Right lobe of liver (tissue), 6 donors: ENCODE measurements around the gene GTF2IRD1. TPM values are rescaled to one million over a fixed set of nuclear protein-coding genes. Genes with fewer than 3 reads are reported as not detected.

Experiments
- ATAC-seq, 4 donors: fragments of 200-7000 bp; cut with Tn5 transposase; one replicate each; pipeline ENCODE4 v1.9.1; 2020; ENCODE audit warnings: mild to moderate bottlenecking in 4 of 4, moderate library complexity in 4 of 4
- DNase-seq, 3 donors: peaks; one replicate each; pipeline ENCODE4 v3.0.0-alpha.2; 2020
- H3K27ac ChIP-seq, 3 donors: fragments of 200-600 bp; one replicate each; pipeline ENCODE4 v1.8.0; 2022
- H3K27me3 ChIP-seq, 2 donors: fragments of 200-600 bp; one replicate each; pipeline ENCODE4 v1.8.0; 2022
- H3K36me3 ChIP-seq, 4 donors: fragments of 200-600 bp; sonication (generic) in 1 of 4; one replicate each; pipeline versions ENCODE4 v1.5.1 to v1.8.0; 2017 to 2022; ENCODE audit warnings: control low read depth in 1 of 4
- H3K4me1 ChIP-seq, 4 donors: fragments of 200-600 bp; sonication (generic) in 1 of 4; one replicate each; pipeline versions ENCODE4 v1.5.1 to v1.8.0; 2017 to 2022; ENCODE audit warnings: control low read depth in 1 of 4
- H3K4me3 ChIP-seq, 3 donors: fragments of 200-600 bp; one replicate each; pipeline ENCODE4 v1.8.0; 2022
- H3K9me3 ChIP-seq, 4 donors: fragments of 200-600 bp; sonication (generic) in 1 of 4; one replicate each; pipeline versions ENCODE4 v1.5.1 to v1.8.0; 2017 to 2022; ENCODE audit warnings: control low read depth in 1 of 4
- POLR2A ChIP-seq: fragments of 450-650 bp; IDR thresholded peaks from one replicate; pipeline ENCODE4 v1.6.1; 2017; ENCODE audit warnings: antibody characterized with exemption, mild to moderate bottlenecking
- WGBS: methylation state at CpG from one replicate; pipeline ENCODE4 v1.1.6; 2018; ENCODE audit warnings: low coverage, low lambda C conversion rate; ENCODE audit not compliant: insufficient coverage; ENCODE audit errors: missing lambda C conversion rate; 5-methylcytosine and 5-hydroxymethylcytosine counted together
- intact Hi-C, 2 donors: fragments of 100-400 bp; cut with DNase I; formaldehyde crosslinking; loops; one replicate each; pipeline versions ENCODE4 v1.11.2 to v1.14.1; 2022
- total RNA-seq, 6 experiments: library from RNA; depleted of rRNA in 2 of 6; stranded (reverse); fragments of >200 nt in 2 of 6; fragmentation: NEBNext Ultra II Directional in 3 of 6; extraction: Animal tissue kit (Norgen Biotek cat#: 25700) in 3 of 6; gene quantifications; one replicate each; pipeline versions ENCODE4 v1.1.0 to v1.2.4, GENCODE V29; 2016 to 2023
- TF ChIP-seq, protein P1 (sequence below), 4 donors: fragments of 200-600 bp in 3 of 4; fragments of 450-650 bp in 1 of 4; IDR thresholded peaks; one replicate each; pipeline versions ENCODE4 v1.5.1 to v1.8.0; 2016 to 2022; ENCODE audit warnings: antibody characterized with exemption in 4 of 4, mild to moderate bottlenecking in 2 of 4
- donor health status: DM: no; HTN: yes; CAD: no.
- donor health status: DM: no; HTN: no; CAD: no.
- donor health status: DM: no; HTN: no; CAD: no.
- donor health status: DM: no; HTN: yes; CAD: no.
- donor health status: DM: no; HTN: yes; CAD: no.

Gene GTF2IRD1
- total RNA-seq, 6 experiments from 2014 or later: 1.9 to 9.8 (median 6.5) TPM

DNA sequence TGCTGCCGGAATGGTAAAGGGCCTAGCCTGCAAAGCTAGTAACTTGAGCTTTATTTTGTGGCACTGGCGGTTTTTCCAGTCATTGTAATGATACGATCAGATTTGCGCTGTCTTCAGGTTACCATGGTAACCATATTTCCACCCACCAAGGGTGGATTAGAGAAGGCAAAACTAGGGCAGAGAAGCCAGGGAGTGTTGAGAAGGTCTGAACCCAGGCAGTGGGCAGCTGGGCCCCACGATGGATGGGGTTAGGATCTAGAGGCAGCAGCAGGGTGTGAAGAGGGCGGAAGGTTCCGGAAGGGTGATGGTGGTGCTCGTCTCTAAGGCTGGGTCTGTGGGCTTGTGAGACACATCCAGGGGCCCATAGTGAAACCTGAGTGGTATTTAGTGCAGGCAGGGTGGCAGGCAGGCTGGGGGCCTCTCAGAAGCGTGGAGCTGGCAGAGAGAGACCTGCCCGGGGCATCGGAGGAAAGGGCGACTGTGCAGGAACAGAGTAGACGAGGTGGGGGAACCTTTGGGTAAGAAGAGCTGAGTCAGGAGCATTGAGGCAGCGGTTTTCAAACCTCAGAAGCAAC lies 115.9 kb downstream of the GTF2IRD1 start:
- no peak for ATAC-seq
- Histone ChIP-seq H3K4me3 (no peak overlapping the region), H3K4me1 (no peaks in the 10 kb centered on the region), H3K36me3 (no peaks in the 10 kb centered on the region), H3K27me3 (no peaks in the 10 kb centered on the region), H3K27ac (no peak overlapping the region), H3K9me3 (no peaks in the 10 kb centered on the region)
- no peak for TF ChIP-seq POLR2A
- TF ChIP-seq, protein P1, sequence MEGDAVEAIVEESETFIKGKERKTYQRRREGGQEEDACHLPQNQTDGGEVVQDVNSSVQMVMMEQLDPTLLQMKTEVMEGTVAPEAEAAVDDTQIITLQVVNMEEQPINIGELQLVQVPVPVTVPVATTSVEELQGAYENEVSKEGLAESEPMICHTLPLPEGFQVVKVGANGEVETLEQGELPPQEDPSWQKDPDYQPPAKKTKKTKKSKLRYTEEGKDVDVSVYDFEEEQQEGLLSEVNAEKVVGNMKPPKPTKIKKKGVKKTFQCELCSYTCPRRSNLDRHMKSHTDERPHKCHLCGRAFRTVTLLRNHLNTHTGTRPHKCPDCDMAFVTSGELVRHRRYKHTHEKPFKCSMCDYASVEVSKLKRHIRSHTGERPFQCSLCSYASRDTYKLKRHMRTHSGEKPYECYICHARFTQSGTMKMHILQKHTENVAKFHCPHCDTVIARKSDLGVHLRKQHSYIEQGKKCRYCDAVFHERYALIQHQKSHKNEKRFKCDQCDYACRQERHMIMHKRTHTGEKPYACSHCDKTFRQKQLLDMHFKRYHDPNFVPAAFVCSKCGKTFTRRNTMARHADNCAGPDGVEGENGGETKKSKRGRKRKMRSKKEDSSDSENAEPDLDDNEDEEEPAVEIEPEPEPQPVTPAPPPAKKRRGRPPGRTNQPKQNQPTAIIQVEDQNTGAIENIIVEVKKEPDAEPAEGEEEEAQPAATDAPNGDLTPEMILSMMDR (IDR thresholded peaks at IDR 0.05): no peak
- WGBS: 94% methylated on average over 13 of the region's 14 CpGs
- intact Hi-C loops: loop anchor here in 1 of 2 donors (10.0 kb wide), 1 partner anchor 125 kb away; no protein-coding TSS in a partner anchor
- no peak for DNase-seq

DNA sequence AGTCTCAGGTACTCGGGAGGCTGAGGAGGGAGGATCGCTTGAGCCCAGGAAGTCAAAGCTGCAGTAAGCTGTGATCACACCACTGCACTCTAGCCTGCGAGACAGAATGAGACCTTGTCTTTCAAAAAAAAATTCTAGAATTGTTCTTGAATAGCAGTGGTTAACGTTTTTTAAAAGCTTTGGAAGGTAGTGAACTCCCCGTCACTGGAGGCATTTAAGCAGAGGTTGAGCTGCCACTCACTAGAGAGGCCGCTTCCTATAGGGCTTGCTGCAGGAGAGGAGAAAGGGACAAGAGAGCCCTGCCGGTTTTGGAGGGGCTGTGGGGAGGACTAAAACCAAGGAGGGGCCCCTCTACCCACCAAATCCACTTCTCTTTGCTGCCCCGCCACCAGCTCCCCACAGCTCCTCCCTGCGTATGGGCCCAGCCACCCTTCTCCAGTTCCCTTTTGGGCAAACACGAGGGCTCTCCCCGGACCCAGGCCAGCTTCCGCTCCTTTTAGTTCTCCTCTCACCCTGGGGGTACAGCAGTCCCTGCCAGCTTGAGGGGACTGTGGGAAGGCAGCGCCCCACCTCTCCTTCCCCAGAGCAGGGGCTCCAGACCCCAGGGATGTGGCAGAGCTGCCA lies 116.9 kb downstream of the GTF2IRD1 start:
- Histone ChIP-seq H3K36me3 (no peaks in the 10 kb centered on the region), H3K27me3 (no peaks in the 10 kb centered on the region), H3K4me1 (no peaks in the 10 kb centered on the region), H3K27ac (no peak overlapping the region), H3K9me3 (no peaks in the 10 kb centered on the region), H3K4me3 (no peak overlapping the region)
- 85% methylated on average over 6 of the region's 13 CpGs for WGBS
- ATAC-seq: no peak
- intact Hi-C loops: no loop called here
- no peak for DNase-seq
- no peak for TF ChIP-seq POLR2A
- TF ChIP-seq, protein P1 (IDR thresholded peaks at IDR 0.05): no peak

DNA sequence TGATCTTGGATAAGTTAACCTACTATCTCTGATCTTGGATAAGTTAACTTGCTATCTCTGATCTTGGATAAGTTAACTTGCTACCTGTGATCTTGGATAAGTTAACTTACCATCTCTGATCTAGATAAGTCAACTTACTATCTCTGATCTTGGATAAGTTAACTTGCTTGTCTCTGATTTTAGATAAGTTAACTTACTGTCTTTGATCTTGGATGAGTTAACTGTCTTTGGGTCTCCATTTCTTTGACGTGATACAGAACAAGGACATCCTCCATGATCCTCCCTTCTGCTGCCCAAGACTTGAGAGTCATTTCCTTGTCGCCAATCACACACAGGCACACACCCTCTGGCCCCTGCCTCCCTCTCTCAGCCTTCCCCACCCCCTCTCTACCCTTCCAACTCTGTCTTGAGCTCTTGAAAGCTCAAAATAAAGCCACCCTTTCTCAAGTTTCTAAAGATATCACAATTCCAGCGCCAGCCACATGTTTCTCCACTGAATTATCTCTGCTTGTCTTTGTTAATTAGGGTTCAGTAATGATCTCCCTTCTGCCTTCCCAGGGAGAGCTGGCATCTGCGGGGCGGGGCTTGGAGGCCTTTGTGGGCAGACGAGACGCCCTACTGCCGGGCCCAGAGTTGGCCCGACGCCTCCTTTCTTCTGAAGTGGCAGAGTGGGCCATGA lies 118.7 kb downstream of the GTF2IRD1 start:
- intact Hi-C loops: no loop called here
- no peak for DNase-seq
- no peak for TF ChIP-seq POLR2A
- TF ChIP-seq, protein P1 (IDR thresholded peaks at IDR 0.05): no peak
- H3K36me3 ChIP-seq: no peaks in the 10 kb centered on the region
- H3K4me3 ChIP-seq: no peak overlapping the region
- WGBS: 71% methylated on average over 3 of the region's 10 CpGs
- peaks cover 0 to 8% (median 4%) of the 10 kb centered on the region in 4 donors for H3K4me1 ChIP-seq
- no peak for ATAC-seq
- H3K9me3 ChIP-seq: no peaks in the 10 kb centered on the region
- H3K27me3 ChIP-seq: no peaks in the 10 kb centered on the region
- H3K27ac ChIP-seq: no peak overlapping the region

DNA sequence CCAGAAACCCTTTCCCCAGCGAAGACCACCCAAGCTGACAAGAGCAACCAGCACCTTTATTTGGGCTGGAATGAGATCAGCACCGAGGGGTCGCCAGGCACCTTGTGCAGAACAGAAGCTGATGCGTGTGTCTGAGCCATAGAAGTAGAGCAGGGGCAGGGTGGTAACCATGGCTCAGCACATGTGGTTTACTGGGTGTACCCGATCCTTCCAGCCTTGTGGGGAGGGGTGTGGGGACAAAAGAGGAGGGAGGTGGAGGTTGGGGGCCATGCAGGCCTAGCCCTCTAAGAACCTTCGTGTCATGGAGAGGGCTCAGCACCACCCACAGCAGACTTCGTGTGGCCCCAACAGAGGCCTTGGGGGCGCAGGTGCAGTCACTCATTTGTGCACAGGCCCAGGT lies 119.8 kb downstream of the GTF2IRD1 start:
- Histone ChIP-seq H3K27me3 (no peaks in the 10 kb centered on the region), H3K27ac (no peak overlapping the region), H3K9me3 (no peaks in the 10 kb centered on the region), H3K4me3 (no peak overlapping the region), H3K4me1 (peaks cover 0 to 8% (median 4%) of the 10 kb centered on the region in 4 donors), H3K36me3 (no peaks in the 10 kb centered on the region)
- intact Hi-C loops: no loop called here
- 82% methylated on average over 4 of the region's 8 CpGs for WGBS
- ATAC-seq (no peak), DNase-seq (no peak)
- no peak for TF ChIP-seq POLR2A
- TF ChIP-seq, protein P1 (IDR thresholded peaks at IDR 0.05): no peak
